Lower leg skin (tissue), 3 donors: ENCODE results near the gene GPX5.

Experiments
- CTCF ChIP-seq, 3 donors: fragments of 450-650 bp; IDR thresholded peaks; one replicate each; pipeline ENCODE4 v1.5.1; 2016; ENCODE audit warnings: antibody characterized with exemption in 3 of 3, mild to moderate bottlenecking in 3 of 3, moderate library complexity in 2 of 3
- POLR2A ChIP-seq, 2 donors: fragments of 450-650 bp; IDR thresholded peaks; one replicate each; pipeline ENCODE4 v1.6.1; 2016 to 2017; ENCODE audit warnings: antibody characterized with exemption in 2 of 2, mild to moderate bottlenecking in 1 of 2, moderate library complexity in 1 of 2

DNA sequence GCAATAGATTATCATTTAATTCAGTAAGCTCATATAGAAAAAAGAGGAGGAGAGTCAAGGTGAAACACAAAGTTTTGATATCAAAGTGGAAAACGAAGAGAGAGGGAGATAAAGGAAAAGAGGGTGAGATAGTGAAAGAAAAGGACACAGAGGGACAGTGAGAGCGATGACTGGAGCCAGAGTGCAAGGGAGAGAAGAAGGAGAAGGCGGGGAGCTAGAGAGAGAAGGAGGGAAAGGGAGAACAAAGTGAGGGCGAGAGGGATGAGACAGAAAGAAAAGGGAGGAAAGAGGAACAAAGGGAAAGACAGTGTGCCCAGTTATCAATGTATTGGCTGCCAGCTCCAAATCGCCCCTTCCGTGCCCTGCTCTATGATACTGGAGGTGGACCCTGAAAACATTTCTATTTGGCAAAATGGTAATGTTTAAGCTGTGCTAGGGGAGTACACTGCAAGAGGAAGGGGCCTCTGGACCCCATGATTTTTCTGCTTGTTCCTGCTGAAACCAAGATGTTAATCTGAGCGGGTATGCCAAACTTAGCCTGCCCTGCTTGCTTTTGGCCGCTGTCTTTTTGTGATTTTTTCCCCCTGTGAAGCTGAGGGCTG, 27.8 kb downstream of the GPX5 start:
- no peak for TF ChIP-seq CTCF (IDR thresholded peaks at IDR 0.05)
- TF ChIP-seq POLR2A (IDR thresholded peaks at IDR 0.05), result no peak
